Measurements from ENCODE around the gene ARNT2.
"Not testable (repeated sequence)": the region's sequence is repeated elsewhere in the genome, so short reads cannot be mapped to it uniquely, and the experiment has no call there.

Gene ARNT2

DNA sequence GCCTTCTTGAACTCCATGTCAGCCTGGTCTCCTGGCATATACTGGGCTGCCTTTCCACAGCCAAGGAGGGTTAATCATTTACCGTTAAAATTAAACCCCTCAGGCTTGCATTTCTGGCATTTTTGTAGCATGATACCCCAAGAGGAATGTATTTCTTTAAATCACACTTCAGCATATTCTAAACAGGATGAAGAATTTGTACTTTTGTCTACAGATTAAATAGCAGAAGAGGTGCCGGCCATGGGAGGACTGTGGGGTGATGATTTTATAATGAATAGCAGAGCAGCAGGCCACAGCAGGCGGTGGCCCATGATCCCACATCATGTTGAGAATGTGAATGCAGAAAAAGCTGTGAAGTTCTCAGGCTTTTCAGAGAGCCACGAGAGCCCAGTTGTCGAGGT is 90.2 kb downstream of the ARNT2 start:
- DNase-seq = no peak

DNA sequence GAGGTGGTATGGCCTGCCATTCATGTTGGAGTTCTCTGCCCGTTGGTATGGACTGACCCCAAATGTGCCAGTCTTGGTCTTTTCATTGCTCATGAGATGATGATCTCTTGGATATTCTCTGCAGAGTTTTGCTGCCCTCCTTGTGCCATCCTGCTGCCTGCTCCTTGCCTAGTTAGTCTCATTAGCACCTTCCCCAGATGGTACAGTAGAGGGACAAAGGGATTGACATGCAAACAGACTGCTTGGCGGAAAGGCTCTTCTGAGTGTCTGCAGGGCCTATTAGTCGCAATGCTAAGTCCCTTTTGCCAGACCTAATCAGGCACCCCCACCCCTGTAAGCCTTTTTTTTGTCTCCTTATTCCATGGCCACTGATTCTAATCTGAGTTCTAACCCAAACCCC is 90.6 kb downstream of the ARNT2 start:
- DNase-seq = no peak

DNA sequence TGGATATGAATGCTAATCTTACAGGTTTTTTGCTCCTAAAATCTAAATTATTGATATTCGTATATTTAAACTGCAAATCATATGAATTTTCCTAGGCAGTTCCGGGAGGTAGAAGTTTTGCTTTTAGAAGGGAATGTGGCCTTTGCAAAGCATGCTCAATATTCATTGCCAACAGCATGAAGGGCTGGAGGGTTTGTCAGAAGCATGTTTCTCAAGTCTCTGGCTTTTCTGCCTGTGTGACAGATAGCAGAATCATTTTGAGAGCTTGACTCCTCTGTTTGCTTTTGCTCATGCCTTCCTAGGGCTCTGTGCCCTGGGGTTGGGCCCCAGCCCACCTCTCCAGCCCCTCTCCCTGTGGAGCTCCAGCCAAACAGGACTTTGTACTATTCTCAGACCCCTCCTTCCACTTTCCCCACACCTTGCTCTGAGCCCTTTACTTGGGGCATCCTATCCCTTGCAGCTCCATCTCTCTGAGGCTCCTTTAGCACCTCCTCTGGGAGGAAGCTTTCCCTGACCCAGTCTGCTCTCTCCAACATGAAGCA is 91.3 kb downstream of the ARNT2 start:
- no peak for DNase-seq

DNA sequence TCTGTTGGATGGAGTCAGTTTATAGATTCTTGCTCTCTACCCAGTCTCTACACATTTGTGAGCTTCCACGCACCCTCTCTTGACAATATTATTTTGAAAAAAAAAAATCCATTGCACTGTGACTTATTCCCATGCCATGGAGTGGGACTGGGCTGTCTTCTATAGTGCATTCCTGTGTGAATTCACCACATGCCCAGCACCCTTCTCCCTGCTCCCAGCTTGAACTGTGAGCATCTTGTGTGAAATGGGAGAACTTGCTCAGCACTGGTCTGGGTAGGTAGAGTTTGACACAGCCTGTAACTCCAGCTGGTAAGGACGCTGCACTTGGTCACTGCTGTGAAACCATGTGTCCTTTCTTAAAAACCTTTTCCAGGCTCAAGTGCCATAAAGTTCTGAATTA is 91.9 kb downstream of the ARNT2 start:
- no peak for DNase-seq

DNA sequence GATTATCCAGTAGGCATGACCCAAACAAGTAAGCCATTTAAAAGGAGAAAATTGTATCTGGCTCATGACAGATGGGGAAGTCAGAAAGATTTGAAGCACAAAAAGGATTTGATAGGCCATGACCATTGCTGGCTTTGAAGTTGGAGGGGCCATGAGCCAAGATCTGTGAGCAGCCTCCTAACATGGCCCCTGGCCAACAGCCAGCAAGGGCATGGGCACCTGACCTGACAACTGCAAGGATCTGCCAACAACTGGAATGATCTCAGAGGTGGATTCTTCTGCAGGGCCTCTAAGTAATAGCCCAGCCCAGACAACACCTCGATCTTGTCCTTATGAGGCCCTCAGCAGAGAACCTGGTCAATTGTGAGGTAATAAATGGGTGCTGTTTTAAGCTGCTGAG is 93.0 kb downstream of the ARNT2 start:
- DNase-seq = no peak

DNA sequence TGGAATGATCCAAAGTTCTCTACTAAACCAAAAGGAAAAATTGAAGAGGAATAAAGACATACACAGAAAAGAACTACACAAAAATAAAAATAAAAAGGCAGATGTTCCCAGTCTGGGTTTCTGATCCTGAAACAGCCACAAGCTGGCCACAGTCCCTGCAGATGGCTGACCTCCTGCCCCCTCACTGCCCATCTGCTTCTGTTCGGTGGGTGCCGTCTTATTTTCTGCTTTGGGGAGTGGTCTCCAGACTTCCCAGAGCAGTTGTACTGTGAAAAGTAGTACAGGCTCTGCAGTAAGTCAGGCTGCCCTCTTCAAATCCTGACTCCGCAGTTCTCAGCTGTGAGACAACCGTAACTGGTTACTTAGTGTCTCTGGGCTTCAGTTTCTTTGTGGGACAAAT is 94.5 kb downstream of the ARNT2 start:
- DNase-seq = no peak

DNA sequence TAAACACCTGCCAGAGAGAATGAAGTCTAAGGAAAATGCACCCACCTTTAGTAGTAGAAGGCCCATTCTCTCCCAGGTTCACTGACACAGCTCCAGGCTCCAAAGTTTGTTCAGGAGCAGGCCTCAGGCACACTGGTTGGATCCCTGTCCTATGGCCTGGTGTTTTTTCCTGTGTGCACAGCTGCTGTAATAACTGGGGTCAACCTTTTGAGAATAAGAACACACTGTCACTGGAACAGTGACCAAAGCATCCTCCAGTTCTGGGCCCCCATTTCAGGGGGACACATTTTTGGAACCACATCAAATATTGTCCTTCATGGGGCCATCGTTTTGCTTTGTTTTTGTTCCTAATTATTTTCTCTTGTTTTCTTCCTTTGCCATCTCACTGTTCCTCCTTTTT is 95.8 kb downstream of the ARNT2 start:
- no peak for DNase-seq

DNA sequence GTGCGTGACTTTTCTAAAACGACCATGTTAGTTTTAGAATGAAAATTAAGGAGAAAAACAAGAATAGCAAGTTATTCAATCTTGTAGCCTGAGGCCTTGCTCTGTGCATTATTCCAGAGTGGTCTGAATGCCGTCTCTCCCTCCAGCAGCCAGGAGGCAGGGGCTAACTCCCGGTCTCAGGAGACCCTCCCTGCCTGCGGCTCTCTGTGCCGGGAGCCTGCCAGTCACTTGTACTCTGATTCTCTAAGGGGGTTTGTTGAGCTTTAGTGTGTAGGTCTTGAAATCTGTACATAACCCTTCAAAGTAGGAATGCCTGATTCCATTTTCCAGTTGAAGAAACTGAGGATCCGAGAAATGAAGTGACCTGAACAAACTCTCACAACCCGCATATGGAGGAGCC is 97.3 kb downstream of the ARNT2 start:
- no peak for DNase-seq

DNA sequence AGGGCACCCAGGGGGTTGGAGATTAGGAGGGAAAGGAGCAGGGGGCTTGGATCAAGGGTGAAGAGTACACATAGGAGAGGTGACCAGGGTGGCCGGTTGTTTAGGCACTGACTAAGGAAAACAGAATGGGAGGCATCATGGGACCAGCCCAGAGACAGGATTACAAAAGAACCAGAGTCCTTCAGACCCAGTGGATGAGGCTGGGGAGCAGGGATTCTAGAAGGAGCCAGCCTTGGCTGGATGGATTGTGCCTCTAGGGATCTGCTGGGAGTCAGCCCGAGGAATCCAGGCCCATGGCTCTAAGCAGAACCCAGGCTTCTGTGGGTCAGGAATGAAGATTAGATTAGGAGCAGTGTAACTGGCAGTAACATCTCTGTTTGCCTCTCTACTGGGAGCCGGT is 98.6 kb downstream of the ARNT2 start:
- no peak for DNase-seq

DNA sequence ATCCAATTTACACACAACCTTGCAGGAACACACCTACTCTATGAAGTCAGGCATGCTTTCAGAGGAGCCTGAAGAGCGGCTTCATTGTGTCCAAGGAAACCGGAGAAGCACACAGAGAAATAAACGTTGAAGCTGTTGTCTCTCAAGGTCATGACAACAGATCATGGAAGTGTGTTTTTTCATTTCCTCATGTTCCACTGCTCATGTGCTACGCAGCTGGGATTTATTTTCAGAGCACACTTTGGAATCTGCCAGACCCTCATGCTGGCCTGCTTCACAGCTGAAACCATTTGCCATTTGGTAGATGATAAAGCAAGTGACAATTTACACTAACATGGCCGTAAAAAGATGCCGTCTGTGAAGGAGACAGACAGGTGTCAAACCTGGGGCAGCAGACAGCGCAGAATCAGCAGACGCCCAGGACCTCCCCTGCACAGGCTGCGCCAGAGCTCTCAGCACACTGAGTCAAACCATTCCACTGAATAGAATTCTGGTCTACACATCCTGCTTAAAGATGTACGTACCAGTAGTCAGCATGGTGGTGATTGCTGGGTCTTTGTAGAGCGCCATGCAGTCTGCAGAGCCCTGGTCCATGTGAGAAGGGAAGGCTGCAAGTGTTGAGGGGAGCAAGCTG is 99.3 kb downstream of the ARNT2 start:
- DNase-seq = no peak

DNA sequence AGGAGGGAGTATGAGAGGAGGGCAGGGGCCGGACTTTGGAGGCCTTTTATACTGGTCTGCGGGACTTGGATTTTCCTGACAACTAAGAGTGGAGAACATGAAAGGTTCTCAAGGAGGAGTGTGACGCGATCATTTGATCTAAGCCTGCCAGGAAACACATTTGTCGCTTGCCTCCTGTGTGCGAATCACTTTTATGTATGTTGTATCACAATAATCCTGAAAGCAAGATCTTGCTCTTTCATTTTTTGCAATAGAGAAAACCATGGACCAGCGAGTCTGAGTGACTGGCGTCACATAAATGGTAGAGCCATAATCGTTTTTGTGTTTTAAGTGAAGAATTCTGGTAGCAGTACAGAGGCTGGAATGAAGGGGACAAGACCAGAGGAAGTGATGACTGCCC is 100.7 kb downstream of the ARNT2 start:
- no peak for DNase-seq

DNA sequence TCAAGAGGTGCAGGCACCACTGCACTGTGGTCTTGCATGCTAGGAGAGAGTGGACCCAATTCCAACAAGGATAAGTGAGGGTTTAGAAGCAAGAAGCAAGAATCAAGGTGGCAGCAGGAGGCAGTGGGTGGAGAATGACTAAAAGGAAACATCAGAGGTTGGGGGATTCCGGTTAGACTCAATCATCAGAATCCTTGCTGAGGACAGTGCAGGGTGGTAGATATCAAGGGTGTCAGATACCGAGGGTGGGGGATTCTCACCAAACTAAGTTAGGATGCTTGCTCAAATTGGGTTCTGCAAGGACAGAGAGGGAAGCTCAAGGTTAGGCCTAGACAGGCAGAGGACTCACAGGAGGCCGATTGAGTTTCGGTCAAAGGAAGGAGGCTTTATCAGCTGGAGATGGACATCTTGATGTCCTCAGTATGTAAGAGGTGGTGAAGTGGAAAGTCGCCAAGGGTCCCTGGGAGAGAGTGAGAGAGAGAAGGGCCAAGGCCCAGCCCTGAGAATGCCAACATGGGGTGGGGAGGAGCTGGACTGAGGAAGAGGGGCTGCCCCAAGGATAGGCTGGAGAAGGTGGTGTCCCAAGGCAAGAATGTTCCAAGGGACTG is 102.2 kb downstream of the ARNT2 start:
- DNase-seq = no peak

DNA sequence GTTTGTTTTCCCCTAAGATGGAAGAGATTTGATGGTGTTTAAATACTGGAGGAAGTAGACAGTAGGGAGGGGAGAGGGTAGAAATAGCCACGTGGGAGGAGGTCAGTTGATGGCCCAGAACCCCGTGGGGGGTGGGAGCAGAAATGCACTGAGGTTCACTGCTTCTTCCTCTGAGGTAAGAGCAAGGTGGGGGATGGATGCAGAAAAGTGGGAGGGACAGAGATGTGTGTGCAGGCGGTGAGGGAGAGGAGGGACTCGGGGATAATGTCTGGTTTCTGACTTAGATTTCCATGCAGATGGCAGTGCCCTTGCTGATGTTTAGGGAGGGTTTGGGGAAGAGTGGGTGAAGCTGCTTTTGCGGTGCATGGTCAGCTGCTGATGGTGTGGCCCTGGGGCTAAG is 102.9 kb downstream of the ARNT2 start:
- no peak for DNase-seq

DNA sequence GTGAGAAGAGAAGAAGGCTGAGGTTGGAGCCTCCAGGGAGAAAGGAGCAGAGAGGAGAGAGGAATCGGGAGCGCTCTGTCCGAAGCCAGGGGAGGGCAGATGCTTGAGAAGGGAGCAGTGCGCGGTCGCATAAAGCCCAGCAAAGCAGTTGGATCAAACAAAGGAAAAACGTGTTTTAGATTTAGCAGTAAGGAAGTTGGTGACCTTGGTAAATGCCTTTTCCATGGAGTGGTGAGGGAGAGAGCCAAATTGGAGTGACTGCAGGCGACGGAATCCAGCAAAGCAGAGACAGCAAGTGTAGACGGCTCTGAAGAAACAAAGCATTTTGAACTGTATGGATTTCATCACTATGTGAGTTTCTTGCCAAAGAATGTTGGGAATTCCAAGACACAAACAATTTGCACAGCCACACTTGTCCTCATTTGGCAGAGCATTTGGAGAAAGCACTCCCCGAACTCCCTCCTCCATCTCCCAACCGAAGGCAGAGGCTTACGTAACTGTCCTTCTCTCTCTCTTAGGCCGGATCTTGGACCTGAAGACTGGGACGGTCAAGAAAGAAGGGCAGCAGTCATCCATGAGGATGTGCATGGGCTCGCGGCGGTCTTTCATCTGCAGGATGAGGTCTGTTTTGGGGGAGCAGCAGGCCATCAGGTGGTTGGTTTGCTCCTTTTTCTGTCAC is 103.6 kb downstream of the ARNT2 start:
- no peak for DNase-seq

DNA sequence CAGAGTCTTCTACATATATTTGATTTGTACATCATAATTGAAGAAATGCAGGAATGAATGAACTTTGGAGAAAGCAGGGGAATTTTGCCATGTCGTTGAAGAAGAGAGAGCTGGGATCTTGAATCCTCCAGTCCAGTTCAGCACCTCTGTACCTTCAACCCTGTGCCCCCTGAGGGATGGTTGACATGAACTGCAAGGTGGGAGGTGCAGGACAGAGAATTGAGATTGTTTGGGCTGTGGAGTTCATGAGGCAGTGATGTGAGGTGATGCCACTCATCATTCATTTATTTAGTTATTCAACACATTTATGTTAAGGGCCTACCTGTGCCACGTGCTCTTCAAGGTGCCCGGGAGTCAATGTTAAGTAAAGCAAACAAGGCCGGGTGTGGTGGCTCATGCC is 104.6 kb downstream of the ARNT2 start:
- DNase-seq = no peak

DNA sequence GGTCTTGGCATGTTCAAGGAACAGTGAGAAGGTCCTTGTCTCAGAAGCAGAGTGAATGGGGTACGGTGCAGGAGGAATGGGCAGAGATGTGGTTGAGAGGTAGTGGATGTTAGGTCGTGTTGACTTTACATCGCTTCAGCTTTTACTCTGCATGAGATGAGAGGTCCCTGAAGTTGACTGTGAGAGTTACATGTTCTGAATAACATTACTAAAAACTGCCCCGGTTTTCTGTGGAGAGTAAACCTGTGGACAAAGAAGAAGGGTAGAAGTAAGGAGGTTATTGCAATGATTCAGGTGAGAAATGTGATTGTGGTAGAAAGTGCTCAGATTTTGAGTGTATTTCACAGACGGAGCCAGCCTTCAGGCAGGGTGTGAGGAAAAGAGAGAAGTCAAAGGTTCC is 105.6 kb downstream of the ARNT2 start:
- DNase-seq = no peak

DNA sequence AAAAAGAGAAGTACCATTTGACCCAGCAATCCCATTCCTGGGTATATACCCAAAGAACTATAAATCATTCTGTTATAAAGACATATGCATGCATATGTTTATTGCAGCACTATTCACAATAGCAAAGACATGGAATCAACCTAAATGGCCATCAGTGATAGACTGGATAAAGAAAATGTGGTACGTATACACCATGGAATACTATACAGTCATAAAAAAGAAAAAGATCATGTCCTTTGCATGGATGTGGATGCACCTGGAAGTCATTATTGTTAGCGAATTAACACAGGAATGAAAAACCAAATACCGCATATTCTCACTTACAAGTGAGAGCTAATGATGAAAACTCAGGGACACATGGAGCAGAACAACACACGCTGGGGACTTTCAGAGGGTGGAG is 106.8 kb downstream of the ARNT2 start:
- DNase-seq = not testable (repeated sequence)

DNA sequence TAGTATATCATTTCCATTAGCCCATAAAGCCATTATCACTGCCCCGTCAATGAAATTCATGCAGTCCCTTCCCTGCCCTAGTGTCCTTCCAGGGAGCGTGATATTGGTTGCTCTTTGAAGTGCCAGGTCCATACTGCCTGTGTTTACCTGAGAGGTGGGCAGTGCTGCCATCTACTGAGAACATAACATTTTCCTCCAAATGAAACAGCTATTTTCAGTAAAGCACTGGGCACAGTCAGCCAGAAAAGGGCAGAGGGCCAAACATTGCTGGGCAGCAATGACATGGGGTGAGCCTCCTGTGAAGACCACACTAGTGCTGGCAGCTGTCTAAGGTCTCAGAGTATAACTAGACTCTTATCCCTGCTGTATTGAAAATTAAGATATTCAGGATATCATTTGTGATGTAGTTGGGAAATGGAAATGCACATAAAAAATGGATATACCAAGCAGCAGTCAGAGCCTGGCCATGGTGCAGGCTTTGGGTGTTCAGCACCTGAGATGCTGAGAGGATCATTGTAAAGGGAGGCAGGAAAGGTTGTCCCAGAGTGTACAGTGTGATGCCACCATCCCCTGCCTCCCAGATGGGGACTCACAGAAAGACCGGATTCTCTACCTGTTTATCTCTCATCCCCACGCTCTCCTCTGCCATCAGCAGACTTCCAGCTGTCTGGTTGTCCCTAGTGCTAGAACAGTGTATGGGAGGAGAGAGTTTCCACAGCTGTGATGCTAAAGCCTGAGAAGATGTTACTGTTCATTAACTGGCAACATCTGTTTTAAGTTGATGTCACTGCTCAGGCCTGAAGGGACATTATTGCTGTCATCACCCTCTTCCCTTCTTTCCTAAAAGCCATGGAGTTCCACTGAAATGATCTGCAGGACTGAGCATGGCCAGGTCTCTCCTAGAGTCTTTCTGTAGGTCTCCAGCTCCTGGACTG is 108.8 kb downstream of the ARNT2 start:
- no peak for DNase-seq

DNA sequence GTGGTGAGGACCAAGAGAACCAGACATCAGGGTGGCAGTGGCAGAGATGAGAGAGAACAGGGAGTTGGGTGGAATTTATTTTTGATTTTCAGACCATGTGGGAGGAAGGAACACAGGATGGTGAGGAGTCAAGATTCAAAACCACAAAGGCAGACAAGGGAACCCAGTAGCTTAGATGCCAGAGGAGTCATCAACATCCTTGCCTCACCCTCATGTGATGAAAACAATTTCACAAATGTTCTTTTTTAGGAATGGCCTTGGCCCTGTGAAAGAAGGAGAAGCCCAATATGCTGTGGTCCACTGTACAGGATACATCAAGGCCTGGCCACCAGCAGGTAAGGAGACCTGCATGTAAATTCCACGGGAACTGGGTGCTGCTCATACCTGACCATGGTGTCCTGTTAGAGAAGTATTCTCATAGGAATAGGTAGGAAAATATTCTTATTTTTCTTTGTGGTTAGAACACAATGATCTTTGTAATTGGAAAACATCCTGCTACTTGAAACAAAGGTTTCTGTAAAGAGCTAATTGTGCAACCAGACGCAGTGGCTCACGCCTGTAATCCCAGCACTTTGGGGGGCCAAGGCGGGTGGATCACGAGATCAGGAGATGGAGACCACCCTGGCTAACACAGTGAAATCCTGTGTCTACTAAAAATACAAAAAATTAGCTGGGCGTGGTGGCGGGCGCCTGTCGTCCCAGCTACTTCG is 110.0 kb downstream of the ARNT2 start:
- no peak for DNase-seq

DNA sequence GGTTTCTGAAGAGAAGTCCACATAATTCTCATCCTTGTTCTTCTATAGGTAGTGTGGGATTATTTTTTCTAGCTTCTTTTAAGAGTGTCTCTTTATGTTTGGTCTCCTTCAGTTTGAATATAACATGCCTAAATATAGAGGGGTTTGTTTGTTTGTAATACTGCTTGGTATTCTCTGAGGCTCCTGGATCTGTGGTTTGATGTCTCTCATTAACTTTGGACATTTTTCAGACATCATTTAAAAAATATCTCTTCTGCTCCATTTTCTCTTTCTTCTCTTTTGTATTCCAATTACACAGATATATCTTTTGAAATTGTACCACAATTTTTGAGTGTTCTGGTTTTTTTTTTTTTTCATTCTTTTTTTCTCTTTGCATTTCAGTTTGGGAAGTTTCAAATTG is 113.1 kb downstream of the ARNT2 start:
- no peak for DNase-seq

DNA sequence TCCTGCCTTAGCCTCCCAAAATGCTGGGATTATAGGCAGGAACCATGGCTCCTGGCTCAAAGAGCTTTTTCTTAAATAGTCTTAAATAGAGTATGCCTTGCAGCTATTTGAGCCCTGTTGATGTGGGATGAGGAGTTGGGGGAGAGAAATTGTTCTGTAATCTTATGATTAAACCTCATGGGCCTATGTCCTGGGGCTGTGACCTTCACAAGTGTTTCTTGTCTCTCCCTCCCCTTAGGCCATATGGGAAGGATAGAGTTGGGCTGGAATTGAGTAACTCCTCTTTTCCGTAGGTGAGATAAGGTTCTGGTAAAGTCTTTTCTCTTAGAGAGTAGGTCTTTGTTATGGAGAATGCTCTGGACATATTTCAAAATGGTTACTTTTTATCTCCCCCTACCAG is 114.3 kb downstream of the ARNT2 start:
- DNase-seq = no peak

DNA sequence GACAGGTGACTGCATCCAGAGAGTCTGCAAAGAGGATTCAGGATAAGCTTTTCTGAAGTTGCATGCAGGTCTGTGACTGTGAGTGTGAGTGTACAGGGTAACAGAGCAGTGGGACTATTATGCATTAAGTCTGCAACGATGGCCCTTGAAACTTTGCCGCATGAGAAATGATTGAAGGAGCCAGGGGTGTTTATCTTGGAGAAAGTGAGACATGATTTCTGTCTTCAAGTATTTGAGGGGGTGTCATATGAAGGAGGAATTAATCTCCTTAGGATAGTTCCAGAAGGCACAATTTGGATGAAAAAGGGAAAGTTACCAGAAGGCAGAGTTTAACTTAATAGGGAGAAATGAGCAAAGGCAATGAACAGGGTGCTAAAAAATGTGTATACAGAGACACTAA is 119.6 kb downstream of the ARNT2 start:
- no peak for DNase-seq

DNA sequence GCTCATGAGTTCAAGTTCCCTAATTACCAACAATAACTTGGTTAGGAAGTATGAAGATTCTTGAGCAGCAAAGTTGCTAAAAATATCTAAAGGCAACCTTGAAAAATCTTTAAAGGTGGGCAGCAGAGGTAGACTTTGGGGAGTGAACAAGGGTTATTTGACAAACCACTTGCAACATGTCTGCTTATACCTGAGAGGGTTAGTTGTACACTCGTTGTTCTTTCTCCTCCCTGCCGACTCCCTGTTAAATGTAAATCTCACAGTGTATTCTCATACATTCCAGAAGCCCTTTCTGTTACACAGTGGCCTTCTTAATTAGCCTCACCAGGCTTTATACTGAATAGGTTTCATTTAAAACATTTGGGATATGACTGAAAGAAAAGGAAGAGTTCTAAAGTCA is 121.7 kb downstream of the ARNT2 start:
- DNase-seq = no peak
